ENCODE data around the gene TLR10.

Gene TLR10

GRCh38 chr4:38795087-38795486, 12.3 kb upstream of the TLR10 start:
- H3K4me2 ChIP-seq (ENCODE audit: insufficient read depth, low read length), result no peak overlapping the region
- no peaks in the 10 kb centered on the region for H4K20me1 ChIP-seq (ENCODE audit: insufficient read depth, low read length)
- H2AFZ ChIP-seq (ENCODE audit: low read depth, low read length), result no peak overlapping the region
- TF ChIP-seq CTCF (IDR thresholded peaks at IDR 0.05; ENCODE audit: borderline replicate concordance, extremely low read depth, low read length, poor library complexity, severe bottlenecking) (no peak), EZH2 (IDR thresholded peaks at IDR 0.05; ENCODE audit: borderline replicate concordance, low read depth, low read length, severe bottlenecking) (no peak)
- ATAC-seq (ENCODE audit: insufficient read depth, low read depth) (no peak), DNase-seq (no peak)
- H3K4me3 ChIP-seq (ENCODE audit: low read depth in 1 of 2, low read length in 2 of 2), result no peak overlapping the region
- H3K27me3 ChIP-seq (ENCODE audit: insufficient read depth, low read length, poor library complexity), result no peaks in the 10 kb centered on the region
- no peaks in the 10 kb centered on the region for H3K79me2 ChIP-seq (ENCODE audit: insufficient read depth, low read length)
- no peak overlapping the region for H3K9ac ChIP-seq (ENCODE audit: low read depth, low read length)
- no peak overlapping the region for H3K27ac ChIP-seq (ENCODE audit: low read length)
- H3K36me3 ChIP-seq (ENCODE audit: insufficient read depth, low read length), result no peaks in the 10 kb centered on the region
- H3K9me3 ChIP-seq (ENCODE audit: insufficient read depth, low read length, severe bottlenecking), result no peaks in the 10 kb centered on the region
- H3K4me1 ChIP-seq (ENCODE audit: insufficient read depth, low read length), result no peaks in the 10 kb centered on the region

GRCh38 chr4:38794051-38794450, 11.3 kb upstream of the TLR10 start:
- no peak for DNase-seq
- Histone ChIP-seq H4K20me1 (ENCODE audit: insufficient read depth, low read length) (no peaks in the 10 kb centered on the region), H3K36me3 (ENCODE audit: insufficient read depth, low read length) (no peaks in the 10 kb centered on the region), H3K4me2 (ENCODE audit: insufficient read depth, low read length) (no peak overlapping the region), H3K4me3 (ENCODE audit: low read depth in 1 of 2, low read length in 2 of 2) (no peak overlapping the region), H3K27ac (ENCODE audit: low read length) (no peak overlapping the region), H3K4me1 (ENCODE audit: insufficient read depth, low read length) (no peaks in the 10 kb centered on the region), H3K27me3 (ENCODE audit: insufficient read depth, low read length, poor library complexity) (no peaks in the 10 kb centered on the region), H3K79me2 (ENCODE audit: insufficient read depth, low read length) (no peaks in the 10 kb centered on the region), H3K9ac (ENCODE audit: low read depth, low read length) (no peak overlapping the region), H3K9me3 (ENCODE audit: insufficient read depth, low read length, severe bottlenecking) (no peaks in the 10 kb centered on the region), H2AFZ (ENCODE audit: low read depth, low read length) (no peak overlapping the region)
- ATAC-seq (ENCODE audit: insufficient read depth, low read depth), result no peak
- TF ChIP-seq EZH2 (IDR thresholded peaks at IDR 0.05; ENCODE audit: borderline replicate concordance, low read depth, low read length, severe bottlenecking) (no peak), CTCF (IDR thresholded peaks at IDR 0.05; ENCODE audit: borderline replicate concordance, extremely low read depth, low read length, poor library complexity, severe bottlenecking) (no peak)

GRCh38 chr4:38791010-38791409, 8.2 kb upstream of the TLR10 start:
- Histone ChIP-seq H3K9me3 (ENCODE audit: insufficient read depth, low read length, severe bottlenecking) (no peaks in the 10 kb centered on the region), H3K36me3 (ENCODE audit: insufficient read depth, low read length) (no peaks in the 10 kb centered on the region), H2AFZ (ENCODE audit: low read depth, low read length) (no peak overlapping the region), H3K27me3 (ENCODE audit: insufficient read depth, low read length, poor library complexity) (no peaks in the 10 kb centered on the region), H3K4me3 (ENCODE audit: low read depth in 1 of 2, low read length in 2 of 2) (no peak overlapping the region), H3K79me2 (ENCODE audit: insufficient read depth, low read length) (no peaks in the 10 kb centered on the region), H3K27ac (ENCODE audit: low read length) (no peak overlapping the region), H3K4me1 (ENCODE audit: insufficient read depth, low read length) (no peaks in the 10 kb centered on the region), H3K9ac (ENCODE audit: low read depth, low read length) (no peak overlapping the region), H3K4me2 (ENCODE audit: insufficient read depth, low read length) (no peak overlapping the region), H4K20me1 (ENCODE audit: insufficient read depth, low read length) (no peaks in the 10 kb centered on the region)
- TF ChIP-seq CTCF (IDR thresholded peaks at IDR 0.05; ENCODE audit: borderline replicate concordance, extremely low read depth, low read length, poor library complexity, severe bottlenecking) (no peak), EZH2 (IDR thresholded peaks at IDR 0.05; ENCODE audit: borderline replicate concordance, low read depth, low read length, severe bottlenecking) (no peak)
- no peak for ATAC-seq (ENCODE audit: insufficient read depth, low read depth)
- DNase-seq, result no peak

- TF ChIP-seq EZH2 (IDR thresholded peaks at IDR 0.05; ENCODE audit: borderline replicate concordance, low read depth, low read length, severe bottlenecking) (no peak), CTCF (IDR thresholded peaks at IDR 0.05; ENCODE audit: borderline replicate concordance, extremely low read depth, low read length, poor library complexity, severe bottlenecking) (no peak)
- no peak for DNase-seq
- H3K27ac ChIP-seq (ENCODE audit: low read length), result no peak overlapping the region
- no peaks in the 10 kb centered on the region for H3K79me2 ChIP-seq (ENCODE audit: insufficient read depth, low read length)
- H3K36me3 ChIP-seq (ENCODE audit: insufficient read depth, low read length), result no peaks in the 10 kb centered on the region
- no peaks in the 10 kb centered on the region for H4K20me1 ChIP-seq (ENCODE audit: insufficient read depth, low read length)
- H3K4me2 ChIP-seq (ENCODE audit: insufficient read depth, low read length), result no peak overlapping the region
- no peak for ATAC-seq (ENCODE audit: insufficient read depth, low read depth)
- no peak overlapping the region for H2AFZ ChIP-seq (ENCODE audit: low read depth, low read length)
- no peaks in the 10 kb centered on the region for H3K27me3 ChIP-seq (ENCODE audit: insufficient read depth, low read length, poor library complexity)
- no peak overlapping the region for H3K9ac ChIP-seq (ENCODE audit: low read depth, low read length)
- no peaks in the 10 kb centered on the region for H3K4me1 ChIP-seq (ENCODE audit: insufficient read depth, low read length)
- H3K4me3 ChIP-seq (ENCODE audit: low read depth in 1 of 2, low read length in 2 of 2), result no peak overlapping the region
- no peaks in the 10 kb centered on the region for H3K9me3 ChIP-seq (ENCODE audit: insufficient read depth, low read length, severe bottlenecking)
These were observed 5.5 kb upstream of the TLR10 start for GRCh38 chr4:38788317-38788716.
